Stimulated activated memory B cell treated with anti-CD40 and anti-IgM and Interleukin-4, amounts not matched to agents 10 μg/mL and 1 μg/mL and 100 μg/mL, for 72 hours (primary cell): ENCODE data around the gene MAPT.
A peak's percentile ranks its signal among the peaks of the same experiment; 100 is the strongest.
"Not testable (repeated sequence)": the region's sequence is repeated elsewhere in the genome, so short reads cannot be mapped to it uniquely, and the experiment has no call there.

ENCODE experiments used
- ATAC-seq: fragments of 150-1000 bp; cut with Tn5 transposase; 2 replicates; pipeline ENCODE4 v1.10.0; 2021
- H3K27ac Mint-ChIP-seq: one replicate; pipeline ENCODE4 v1.8.0; 2022; ENCODE audit warnings: mild to moderate bottlenecking, mixed read lengths
- H3K27me3 Mint-ChIP-seq: one replicate; pipeline ENCODE4 v1.8.0; 2022; ENCODE audit warnings: mixed read lengths
- H3K36me3 Mint-ChIP-seq: one replicate; pipeline ENCODE4 v1.8.0; 2022; ENCODE audit warnings: mixed read lengths
- H3K4me1 Mint-ChIP-seq: one replicate; pipeline ENCODE4 v1.8.0; 2022; ENCODE audit warnings: mixed read lengths
- H3K4me3 Mint-ChIP-seq: one replicate; pipeline ENCODE4 v1.8.0; 2022; ENCODE audit warnings: mild to moderate bottlenecking, moderate library complexity, mixed read lengths
- H3K9me3 Mint-ChIP-seq: one replicate; pipeline ENCODE4 v1.8.0; 2022; ENCODE audit warnings: mixed read lengths

Gene MAPT

GRCh38 chr17:46011711-46012505, 117.6 kb downstream of the MAPT start:
- Mint-ChIP-seq H3K4me3 (no peak overlapping the region), H3K36me3 (no peaks in the 10 kb centered on the region), H3K27ac (no peak overlapping the region), H3K9me3 (no peaks in the 10 kb centered on the region), H3K4me1 (no peaks in the 10 kb centered on the region), H3K27me3 (no peaks in the 10 kb centered on the region)
- ATAC-seq = peak; percentile 27

- Mint-ChIP-seq H3K4me1 (no peaks in the 10 kb centered on the region), H3K27ac (peak overlapping the region; percentile 66)
- no peak for ATAC-seq
Observed at GRCh38 chr17:46012506-46013079, 118.2 kb downstream of the MAPT start.

GRCh38 chr17:46013127-46013501, 118.8 kb downstream of the MAPT start:
- Mint-ChIP-seq H3K27me3 (no peaks in the 10 kb centered on the region), H3K9me3 (no peaks in the 10 kb centered on the region), H3K4me1 (no peaks in the 10 kb centered on the region), H3K27ac (peak overlapping the region; percentile 66), H3K36me3 (no peaks in the 10 kb centered on the region), H3K4me3 (no peak overlapping the region)
- ATAC-seq = no peak

More at GRCh38 chr17:46012506-46013079, 118.2 kb downstream of the MAPT start:
- Mint-ChIP-seq H3K9me3 (no peaks in the 10 kb centered on the region), H3K4me3 (no peak overlapping the region), H3K36me3 (no peaks in the 10 kb centered on the region), H3K27me3 (no peaks in the 10 kb centered on the region)

- peaks cover 4% of the 10 kb centered on the region for H3K36me3 Mint-ChIP-seq
- no peaks in the 10 kb centered on the region for H3K27me3 Mint-ChIP-seq
- no peak for ATAC-seq
- H3K9me3 Mint-ChIP-seq = no peaks in the 10 kb centered on the region
- H3K4me3 Mint-ChIP-seq = no peak overlapping the region
- H3K4me1 Mint-ChIP-seq = peaks cover 5% of the 10 kb centered on the region
- H3K27ac Mint-ChIP-seq = peak overlapping the region; percentile 66
Observed at GRCh38 chr17:46013502-46014165, 119.3 kb downstream of the MAPT start.

GRCh38 chr17:46019408-46019925, 125.1 kb downstream of the MAPT start:
- not testable (repeated sequence) for H3K9me3 Mint-ChIP-seq, H3K27me3 Mint-ChIP-seq, ATAC-seq, H3K4me3 Mint-ChIP-seq
- Mint-ChIP-seq H3K36me3 (peaks cover 25% of the 10 kb centered on the region), H3K4me1 (peaks cover 41% of the 10 kb centered on the region), H3K27ac (peak overlapping the region; percentile 98)

GRCh38 chr17:46020023-46020761, 125.8 kb downstream of the MAPT start:
- Mint-ChIP-seq H3K4me1 (peaks cover 48% of the 10 kb centered on the region), H3K27me3 (no peaks in the 10 kb centered on the region), H3K36me3 (peaks cover 25% of the 10 kb centered on the region), H3K4me3 (peak overlapping the region; percentile 46), H3K9me3 (no peaks in the 10 kb centered on the region), H3K27ac (peak overlapping the region; percentile 98)
- ATAC-seq = peak; percentile 99

GRCh38 chr17:46020998-46021397, 126.6 kb downstream of the MAPT start:
- H3K4me3 Mint-ChIP-seq = no peak overlapping the region
- no peaks in the 10 kb centered on the region for H3K9me3 Mint-ChIP-seq
- H3K27me3 Mint-ChIP-seq = no peaks in the 10 kb centered on the region
- peaks cover 34% of the 10 kb centered on the region for H3K36me3 Mint-ChIP-seq
- H3K4me1 Mint-ChIP-seq = peaks cover 56% of the 10 kb centered on the region
- H3K27ac Mint-ChIP-seq = peak overlapping the region; percentile 98
- ATAC-seq = no peak

GRCh38 chr17:46023366-46023765, 129.0 kb downstream of the MAPT start:
- peaks cover 78% of the 10 kb centered on the region for H3K4me1 Mint-ChIP-seq
- not testable (repeated sequence) for H3K4me3 Mint-ChIP-seq, ATAC-seq, H3K9me3 Mint-ChIP-seq, H3K27me3 Mint-ChIP-seq
- peaks cover 37% of the 10 kb centered on the region for H3K36me3 Mint-ChIP-seq
- peak overlapping the region; percentile 97 for H3K27ac Mint-ChIP-seq

GRCh38 chr17:46023783-46024388, 129.5 kb downstream of the MAPT start:
- H3K9me3 Mint-ChIP-seq = no peaks in the 10 kb centered on the region
- H3K27ac Mint-ChIP-seq = peak overlapping the region; percentile 97
- H3K4me1 Mint-ChIP-seq = peaks cover 78% of the 10 kb centered on the region
- no peak for ATAC-seq
- H3K4me3 Mint-ChIP-seq = no peak overlapping the region
- no peaks in the 10 kb centered on the region for H3K27me3 Mint-ChIP-seq
- peaks cover 32% of the 10 kb centered on the region for H3K36me3 Mint-ChIP-seq

- Mint-ChIP-seq H3K9me3 (no peaks in the 10 kb centered on the region), H3K4me1 (peaks cover 79% of the 10 kb centered on the region), H3K36me3 (peaks cover 38% of the 10 kb centered on the region), H3K27ac (peak overlapping the region; percentile 97), H3K27me3 (no peaks in the 10 kb centered on the region), H3K4me3 (no peak overlapping the region)
- no peak for ATAC-seq
Observed at GRCh38 chr17:46024590-46024989, 130.2 kb downstream of the MAPT start.

GRCh38 chr17:46025060-46025459, 130.7 kb downstream of the MAPT start:
- H3K36me3 Mint-ChIP-seq = peaks cover 43% of the 10 kb centered on the region
- no peak overlapping the region for H3K4me3 Mint-ChIP-seq
- ATAC-seq = no peak
- peak overlapping the region; percentile 97 for H3K27ac Mint-ChIP-seq
- no peaks in the 10 kb centered on the region for H3K9me3 Mint-ChIP-seq
- H3K27me3 Mint-ChIP-seq = no peaks in the 10 kb centered on the region
- H3K4me1 Mint-ChIP-seq = peaks cover 78% of the 10 kb centered on the region

GRCh38 chr17:46025510-46026165, 131.3 kb downstream of the MAPT start:
- peaks cover 48% of the 10 kb centered on the region for H3K36me3 Mint-ChIP-seq
- peaks cover 78% of the 10 kb centered on the region for H3K4me1 Mint-ChIP-seq
- H3K27ac Mint-ChIP-seq = peak overlapping the region; percentile 97
- no peaks in the 10 kb centered on the region for H3K9me3 Mint-ChIP-seq
- H3K27me3 Mint-ChIP-seq = no peaks in the 10 kb centered on the region
- H3K4me3 Mint-ChIP-seq = peak overlapping the region; percentile 35
- no peak for ATAC-seq

GRCh38 chr17:46026166-46027047, 132.1 kb downstream of the MAPT start:
- no peaks in the 10 kb centered on the region for H3K9me3 Mint-ChIP-seq
- peak overlapping the region; percentile 35 for H3K4me3 Mint-ChIP-seq
- peak overlapping the region; percentile 97 for H3K27ac Mint-ChIP-seq
- ATAC-seq = peak; percentile 66
- H3K36me3 Mint-ChIP-seq = peaks cover 56% of the 10 kb centered on the region
- peaks cover 71% of the 10 kb centered on the region for H3K4me1 Mint-ChIP-seq
- H3K27me3 Mint-ChIP-seq = no peaks in the 10 kb centered on the region
